HepG2 (cell line): ENCODE results near the gene CEBPB. TPM values are rescaled to one million over a fixed set of nuclear protein-coding genes. Genes with fewer than 3 reads are reported as not detected.

ENCODE experiments used
- GZF1 ChIP-seq: sonication (generic); formaldehyde crosslinking; IDR thresholded peaks from 2 replicates; pipeline ENCODE4 v1.5.1; 2020; ENCODE audit warnings: mild to moderate bottlenecking, missing genetic modification reagents
- HES4 ChIP-seq: sonication (generic); formaldehyde crosslinking; IDR thresholded peaks from 2 replicates; pipeline ENCODE4 v1.9.0; 2021; ENCODE audit warnings: mild to moderate bottlenecking, missing genetic modification reagents, borderline replicate concordance
- IKZF4 ChIP-seq: sonication (generic); formaldehyde crosslinking; IDR thresholded peaks from 2 replicates; pipeline ENCODE4 v1.5.1; 2020; ENCODE audit warnings: borderline replicate concordance, mild to moderate bottlenecking, low read depth, missing genetic modification reagents; ENCODE audit errors: not compliant biosample characterization
- KDM5B ChIP-seq: sonication (generic); formaldehyde crosslinking; IDR thresholded peaks from 2 replicates; pipeline ENCODE4 v1.4.0; 2020; ENCODE audit warnings: missing genetic modification reagents, mild to moderate bottlenecking, borderline replicate concordance
- RBM39 ChIP-seq: fragments of 200-400 bp; formaldehyde crosslinking; IDR thresholded peaks from one replicate; pipeline ENCODE4 v1.6.1; 2018; ENCODE audit warnings: antibody characterized with exemption, mild to moderate bottlenecking, low read depth, low read length; ENCODE audit not compliant: poor library complexity, severe bottlenecking
- RELA ChIP-seq: sonication (generic); formaldehyde crosslinking; IDR thresholded peaks from 2 replicates; pipeline ENCODE4 v1.4.0; 2020; ENCODE audit warnings: missing genetic modification reagents
- TOPORS ChIP-seq: sonication (generic); formaldehyde crosslinking; IDR thresholded peaks from 2 replicates; pipeline ENCODE4 v1.8.0; 2023; ENCODE audit warnings: mild to moderate bottlenecking, missing genetic modification reagents
- ZBTB1 ChIP-seq: sonication (generic); formaldehyde crosslinking; IDR thresholded peaks from 2 replicates; pipeline ENCODE4 v1.4.0; 2020; ENCODE audit warnings: missing genetic modification reagents, borderline replicate concordance
- ZBTB2 ChIP-seq: sonication (generic); formaldehyde crosslinking; IDR thresholded peaks from 2 replicates; pipeline ENCODE4 v1.8.0; 2022; ENCODE audit warnings: low read depth, missing genetic modification reagents
- ZFYVE20 ChIP-seq: sonication (generic); formaldehyde crosslinking; IDR thresholded peaks from 2 replicates; pipeline ENCODE4 v1.8.0; 2023; ENCODE audit warnings: low read depth, mild to moderate bottlenecking, moderate library complexity, missing genetic modification reagents, borderline replicate concordance
- ZHX2 ChIP-seq, 2 experiments: sonication (generic) in 1 of 2; formaldehyde crosslinking in 1 of 2; IDR thresholded peaks; 2 replicates each; pipeline versions ENCODE4 v1.6.1 to v1.9.0; 2014 to 2022; ENCODE audit warnings: antibody characterized with exemption in 1 of 2, borderline replicate concordance in 1 of 2, inconsistent platforms in 1 of 2, low read depth in 1 of 2, missing genetic modification reagents in 1 of 2
- ZNF615 ChIP-seq: sonication (generic); formaldehyde crosslinking; IDR thresholded peaks from 2 replicates; pipeline ENCODE4 v1.5.0; 2020; ENCODE audit warnings: mild to moderate bottlenecking, missing genetic modification reagents, borderline replicate concordance
- ZNF687 ChIP-seq: sonication (generic); formaldehyde crosslinking; IDR thresholded peaks from 2 replicates; pipeline ENCODE4 v1.5.1; 2020; ENCODE audit warnings: mild to moderate bottlenecking, missing genetic modification reagents, moderate library complexity
- ZNF703 ChIP-seq: sonication (generic); formaldehyde crosslinking; IDR thresholded peaks from 2 replicates; pipeline ENCODE4 v1.5.1; 2020; ENCODE audit warnings: missing genetic modification reagents, mild to moderate bottlenecking, moderate library complexity, borderline replicate concordance
- ZSCAN31 ChIP-seq: sonication (generic); formaldehyde crosslinking; IDR thresholded peaks from 2 replicates; pipeline ENCODE4 v1.5.0; 2020; ENCODE audit warnings: low read depth, mild to moderate bottlenecking, missing genetic modification reagents
- polyA plus RNA-seq, 8 experiments: library from polyadenylated mRNA; depleted of rRNA in 3 of 8; stranded (reverse) in 7 of 8; unstranded in 1 of 8; fragments of >200 nt; fragmentation: Illumina TruSeq in 4 of 8; extraction: Trizol in 4 of 8; gene quantifications; 2 replicates each; pipeline versions ENCODE4 v1.2.1 to v1.2.3, GENCODE V29; 2011 to 2016; ENCODE audit warnings: low read depth in 4 of 8, missing spikeins in 1 of 8, mixed read lengths in 1 of 8; ENCODE audit not compliant: insufficient read depth in 1 of 8
- total RNA-seq, 5 experiments: library from RNA; depleted of rRNA; stranded (reverse); fragments of >200 nt; fragmentation: Illumina TruSeq; extraction: Trizol; gene quantifications; 2 replicates each; pipeline ENCODE4 v1.2.3, GENCODE V29; 2016; ENCODE audit warnings: low read depth in 1 of 5

CEBPB gene
- total and polyA plus RNA-seq, 2 of the 13 experiments (the other 11 are each of a cell fraction or from before 2014, with no cell fraction given): 18.5 to 28.2 TPM

- TF ChIP-seq ZNF687 (CRISPR knock-in tag) (peak; percentile 99), GZF1 (CRISPR knock-in tag) (peak; percentile 81), RBM39 (peak; percentile 50), IKZF4 (CRISPR knock-in tag) (peak; percentile 93), HES4 (CRISPR knock-in tag) (peak; percentile 95), ZSCAN31 (peak; percentile 97), ZNF615 (no peak), RELA (CRISPR knock-in tag) (peak; percentile 30), TOPORS (peak; percentile 92; the same call in 1 of the 2 replicates), ZHX2 (IDR thresholded peaks at IDR 0.05; ENCODE audit: low read depth) (peak; percentile 44), ZHX2 (CRISPR knock-in tag; IDR thresholded peaks at IDR 0.05; ENCODE audit: borderline replicate concordance) (no peak; the same call in none of the 2 replicates), KDM5B (peak; percentile 98), ZBTB2 (CRISPR knock-in tag) (peak; percentile 88), ZFYVE20 (CRISPR knock-in tag) (peak; percentile 84), ZNF703 (peak; percentile 99), ZBTB1 (peak; percentile 89)
These were observed 36.9 kb upstream of the CEBPB start, which contains the start of gene PEDS1 (continued) for GRCh38 chr20:50153500-50154377.
